ENCODE measurements around the gene ILF3. TPM values are rescaled to one million over a fixed set of nuclear protein-coding genes. Genes with fewer than 3 reads are reported as not detected.

The ILF3 gene
- total and polyA plus RNA-seq, 2 experiments from 2014 or later: 573 to 616 TPM

DNA sequence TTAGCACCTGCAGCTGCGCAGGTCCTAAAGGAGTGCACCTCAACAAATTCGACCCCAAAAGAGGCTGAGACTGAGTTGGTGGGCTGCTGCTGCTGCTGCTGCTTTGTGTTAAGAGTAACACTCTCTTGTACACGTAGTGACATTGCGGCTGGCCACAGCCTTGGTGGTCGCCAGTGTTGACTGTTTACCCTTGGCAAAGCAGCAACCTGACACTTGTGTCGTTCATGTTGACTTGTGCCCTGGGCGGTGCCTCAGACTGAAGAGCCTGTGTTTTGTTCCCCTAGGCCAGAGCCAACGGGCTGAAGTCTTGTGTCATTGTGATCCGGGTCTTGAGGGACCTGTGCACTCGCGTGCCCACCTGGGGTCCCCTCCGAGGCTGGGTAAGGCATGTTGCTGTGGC is 24.7 kb downstream of the ILF3 start:
- no peak overlapping the region for H3K27ac Mint-ChIP-seq
- Histone ChIP-seq H4K20me1 (replicated peaks; ENCODE audit: insufficient read depth) (peaks cover 67% of the 10 kb centered on the region), H3K36me3 (ENCODE audit: insufficient read depth) (peaks cover 89% of the 10 kb centered on the region), H3K27me3 (ENCODE audit: insufficient read depth) (no peaks in the 10 kb centered on the region), H3K27ac (ENCODE audit: low read depth) (no peak overlapping the region), H2AFZ (no peak overlapping the region), H3K4me1 (ENCODE audit: insufficient read depth) (no peaks in the 10 kb centered on the region), H3K79me2 (replicated peaks; ENCODE audit: insufficient read depth) (peaks cover 87% of the 10 kb centered on the region), H3K9me2 (ENCODE audit: insufficient read depth) (no peaks in the 10 kb centered on the region), H3K4me2 (no peak overlapping the region), H3F3A (replicated peaks; ENCODE audit: low read depth) (peaks cover 79% of the 10 kb centered on the region), H3K4me3 (no peak overlapping the region)
- no peaks in the 10 kb centered on the region for H3K4me1 Mint-ChIP-seq
- peaks cover 2% of the 10 kb centered on the region; the same call in 1 of the 3 replicates for H3K9me3 Mint-ChIP-seq
- DNase-seq (ENCODE audit: low spot score): no peak
- ATAC-seq: no peak
- H3K27me3 Mint-ChIP-seq (ENCODE audit: insufficient read depth, low read depth, poor library complexity): peaks cover 27% of the 10 kb centered on the region
- H3K4me3 Mint-ChIP-seq: no peak overlapping the region
- peaks cover 100% of the 10 kb centered on the region for H3K36me3 Mint-ChIP-seq (ENCODE audit: low read depth)
- TF ChIP-seq, protein P1, sequence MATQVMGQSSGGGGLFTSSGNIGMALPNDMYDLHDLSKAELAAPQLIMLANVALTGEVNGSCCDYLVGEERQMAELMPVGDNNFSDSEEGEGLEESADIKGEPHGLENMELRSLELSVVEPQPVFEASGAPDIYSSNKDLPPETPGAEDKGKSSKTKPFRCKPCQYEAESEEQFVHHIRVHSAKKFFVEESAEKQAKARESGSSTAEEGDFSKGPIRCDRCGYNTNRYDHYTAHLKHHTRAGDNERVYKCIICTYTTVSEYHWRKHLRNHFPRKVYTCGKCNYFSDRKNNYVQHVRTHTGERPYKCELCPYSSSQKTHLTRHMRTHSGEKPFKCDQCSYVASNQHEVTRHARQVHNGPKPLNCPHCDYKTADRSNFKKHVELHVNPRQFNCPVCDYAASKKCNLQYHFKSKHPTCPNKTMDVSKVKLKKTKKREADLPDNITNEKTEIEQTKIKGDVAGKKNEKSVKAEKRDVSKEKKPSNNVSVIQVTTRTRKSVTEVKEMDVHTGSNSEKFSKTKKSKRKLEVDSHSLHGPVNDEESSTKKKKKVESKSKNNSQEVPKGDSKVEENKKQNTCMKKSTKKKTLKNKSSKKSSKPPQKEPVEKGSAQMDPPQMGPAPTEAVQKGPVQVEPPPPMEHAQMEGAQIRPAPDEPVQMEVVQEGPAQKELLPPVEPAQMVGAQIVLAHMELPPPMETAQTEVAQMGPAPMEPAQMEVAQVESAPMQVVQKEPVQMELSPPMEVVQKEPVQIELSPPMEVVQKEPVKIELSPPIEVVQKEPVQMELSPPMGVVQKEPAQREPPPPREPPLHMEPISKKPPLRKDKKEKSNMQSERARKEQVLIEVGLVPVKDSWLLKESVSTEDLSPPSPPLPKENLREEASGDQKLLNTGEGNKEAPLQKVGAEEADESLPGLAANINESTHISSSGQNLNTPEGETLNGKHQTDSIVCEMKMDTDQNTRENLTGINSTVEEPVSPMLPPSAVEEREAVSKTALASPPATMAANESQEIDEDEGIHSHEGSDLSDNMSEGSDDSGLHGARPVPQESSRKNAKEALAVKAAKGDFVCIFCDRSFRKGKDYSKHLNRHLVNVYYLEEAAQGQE (IDR thresholded peaks at IDR 0.05; ENCODE audit: unreplicated experiment): no peak
- TF ChIP-seq POLR2AphosphoS5 (IDR thresholded peaks at IDR 0.05; ENCODE audit: low read depth): no peak; the same call in 1 of the 2 replicates
- TF ChIP-seq ZNF331 (CRISPR knock-in tag; IDR thresholded peaks at IDR 0.05; ENCODE audit: low read depth): no peak
- TF ChIP-seq, protein P2, sequence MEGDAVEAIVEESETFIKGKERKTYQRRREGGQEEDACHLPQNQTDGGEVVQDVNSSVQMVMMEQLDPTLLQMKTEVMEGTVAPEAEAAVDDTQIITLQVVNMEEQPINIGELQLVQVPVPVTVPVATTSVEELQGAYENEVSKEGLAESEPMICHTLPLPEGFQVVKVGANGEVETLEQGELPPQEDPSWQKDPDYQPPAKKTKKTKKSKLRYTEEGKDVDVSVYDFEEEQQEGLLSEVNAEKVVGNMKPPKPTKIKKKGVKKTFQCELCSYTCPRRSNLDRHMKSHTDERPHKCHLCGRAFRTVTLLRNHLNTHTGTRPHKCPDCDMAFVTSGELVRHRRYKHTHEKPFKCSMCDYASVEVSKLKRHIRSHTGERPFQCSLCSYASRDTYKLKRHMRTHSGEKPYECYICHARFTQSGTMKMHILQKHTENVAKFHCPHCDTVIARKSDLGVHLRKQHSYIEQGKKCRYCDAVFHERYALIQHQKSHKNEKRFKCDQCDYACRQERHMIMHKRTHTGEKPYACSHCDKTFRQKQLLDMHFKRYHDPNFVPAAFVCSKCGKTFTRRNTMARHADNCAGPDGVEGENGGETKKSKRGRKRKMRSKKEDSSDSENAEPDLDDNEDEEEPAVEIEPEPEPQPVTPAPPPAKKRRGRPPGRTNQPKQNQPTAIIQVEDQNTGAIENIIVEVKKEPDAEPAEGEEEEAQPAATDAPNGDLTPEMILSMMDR (conservative IDR thresholded peaks at IDR 0.05; ENCODE audit: low read depth in 2 of 2): no peak
- no peak for TF ChIP-seq ZNF114 (CRISPR knock-in tag; IDR thresholded peaks at IDR 0.05)
- no peak for TF ChIP-seq CREB1 (CRISPR knock-in tag; IDR thresholded peaks at IDR 0.05; ENCODE audit: low read depth)
- TF ChIP-seq NANOG (IDR thresholded peaks at IDR 0.05; ENCODE audit: borderline replicate concordance): no peak
- TF ChIP-seq, protein P3, sequence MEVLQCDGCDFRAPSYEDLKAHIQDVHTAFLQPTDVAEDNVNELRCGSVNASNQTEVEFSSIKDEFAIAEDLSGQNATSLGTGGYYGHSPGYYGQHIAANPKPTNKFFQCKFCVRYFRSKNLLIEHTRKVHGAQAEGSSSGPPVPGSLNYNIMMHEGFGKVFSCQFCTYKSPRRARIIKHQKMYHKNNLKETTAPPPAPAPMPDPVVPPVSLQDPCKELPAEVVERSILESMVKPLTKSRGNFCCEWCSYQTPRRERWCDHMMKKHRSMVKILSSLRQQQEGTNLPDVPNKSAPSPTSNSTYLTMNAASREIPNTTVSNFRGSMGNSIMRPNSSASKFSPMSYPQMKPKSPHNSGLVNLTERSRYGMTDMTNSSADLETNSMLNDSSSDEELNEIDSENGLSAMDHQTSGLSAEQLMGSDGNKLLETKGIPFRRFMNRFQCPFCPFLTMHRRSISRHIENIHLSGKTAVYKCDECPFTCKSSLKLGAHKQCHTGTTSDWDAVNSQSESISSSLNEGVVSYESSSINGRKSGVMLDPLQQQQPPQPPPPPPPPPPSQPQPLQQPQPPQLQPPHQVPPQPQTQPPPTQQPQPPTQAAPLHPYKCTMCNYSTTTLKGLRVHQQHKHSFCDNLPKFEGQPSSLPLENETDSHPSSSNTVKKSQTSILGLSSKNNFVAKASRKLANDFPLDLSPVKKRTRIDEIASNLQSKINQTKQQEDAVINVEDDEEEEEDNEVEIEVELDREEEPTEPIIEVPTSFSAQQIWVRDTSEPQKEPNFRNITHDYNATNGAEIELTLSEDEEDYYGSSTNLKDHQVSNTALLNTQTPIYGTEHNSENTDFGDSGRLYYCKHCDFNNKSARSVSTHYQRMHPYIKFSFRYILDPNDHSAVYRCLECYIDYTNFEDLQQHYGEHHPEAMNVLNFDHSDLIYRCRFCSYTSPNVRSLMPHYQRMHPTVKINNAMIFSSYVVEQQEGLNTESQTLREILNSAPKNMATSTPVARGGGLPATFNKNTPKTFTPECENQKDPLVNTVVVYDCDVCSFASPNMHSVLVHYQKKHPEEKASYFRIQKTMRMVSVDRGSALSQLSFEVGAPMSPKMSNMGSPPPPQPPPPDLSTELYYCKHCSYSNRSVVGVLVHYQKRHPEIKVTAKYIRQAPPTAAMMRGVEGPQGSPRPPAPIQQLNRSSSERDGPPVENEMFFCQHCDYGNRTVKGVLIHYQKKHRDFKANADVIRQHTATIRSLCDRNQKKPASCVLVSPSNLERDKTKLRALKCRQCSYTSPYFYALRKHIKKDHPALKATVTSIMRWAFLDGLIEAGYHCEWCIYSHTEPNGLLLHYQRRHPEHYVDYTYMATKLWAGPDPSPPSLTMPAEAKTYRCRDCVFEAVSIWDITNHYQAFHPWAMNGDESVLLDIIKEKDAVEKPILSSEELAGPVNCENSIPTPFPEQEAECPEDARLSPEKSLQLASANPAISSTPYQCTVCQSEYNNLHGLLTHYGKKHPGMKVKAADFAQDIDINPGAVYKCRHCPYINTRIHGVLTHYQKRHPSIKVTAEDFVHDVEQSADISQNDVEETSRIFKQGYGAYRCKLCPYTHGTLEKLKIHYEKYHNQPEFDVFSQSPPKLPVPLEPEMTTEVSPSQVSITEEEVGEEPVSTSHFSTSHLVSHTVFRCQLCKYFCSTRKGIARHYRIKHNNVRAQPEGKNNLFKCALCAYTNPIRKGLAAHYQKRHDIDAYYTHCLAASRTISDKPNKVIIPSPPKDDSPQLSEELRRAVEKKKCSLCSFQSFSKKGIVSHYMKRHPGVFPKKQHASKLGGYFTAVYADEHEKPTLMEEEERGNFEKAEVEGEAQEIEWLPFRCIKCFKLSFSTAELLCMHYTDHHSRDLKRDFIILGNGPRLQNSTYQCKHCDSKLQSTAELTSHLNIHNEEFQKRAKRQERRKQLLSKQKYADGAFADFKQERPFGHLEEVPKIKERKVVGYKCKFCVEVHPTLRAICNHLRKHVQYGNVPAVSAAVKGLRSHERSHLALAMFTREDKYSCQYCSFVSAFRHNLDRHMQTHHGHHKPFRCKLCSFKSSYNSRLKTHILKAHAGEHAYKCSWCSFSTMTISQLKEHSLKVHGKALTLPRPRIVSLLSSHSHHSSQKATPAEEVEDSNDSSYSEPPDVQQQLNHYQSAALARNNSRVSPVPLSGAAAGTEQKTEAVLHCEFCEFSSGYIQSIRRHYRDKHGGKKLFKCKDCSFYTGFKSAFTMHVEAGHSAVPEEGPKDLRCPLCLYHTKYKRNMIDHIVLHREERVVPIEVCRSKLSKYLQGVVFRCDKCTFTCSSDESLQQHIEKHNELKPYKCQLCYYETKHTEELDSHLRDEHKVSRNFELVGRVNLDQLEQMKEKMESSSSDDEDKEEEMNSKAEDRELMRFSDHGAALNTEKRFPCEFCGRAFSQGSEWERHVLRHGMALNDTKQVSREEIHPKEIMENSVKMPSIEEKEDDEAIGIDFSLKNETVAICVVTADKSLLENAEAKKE (CRISPR knock-in tag; IDR thresholded peaks at IDR 0.05): no peak
- TF ChIP-seq JUNB (IDR thresholded peaks at IDR 0.05; ENCODE audit: unreplicated experiment): no peak
- TF ChIP-seq, protein P4, sequence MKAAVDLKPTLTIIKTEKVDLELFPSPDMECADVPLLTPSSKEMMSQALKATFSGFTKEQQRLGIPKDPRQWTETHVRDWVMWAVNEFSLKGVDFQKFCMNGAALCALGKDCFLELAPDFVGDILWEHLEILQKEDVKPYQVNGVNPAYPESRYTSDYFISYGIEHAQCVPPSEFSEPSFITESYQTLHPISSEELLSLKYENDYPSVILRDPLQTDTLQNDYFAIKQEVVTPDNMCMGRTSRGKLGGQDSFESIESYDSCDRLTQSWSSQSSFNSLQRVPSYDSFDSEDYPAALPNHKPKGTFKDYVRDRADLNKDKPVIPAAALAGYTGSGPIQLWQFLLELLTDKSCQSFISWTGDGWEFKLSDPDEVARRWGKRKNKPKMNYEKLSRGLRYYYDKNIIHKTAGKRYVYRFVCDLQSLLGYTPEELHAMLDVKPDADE (IDR thresholded peaks at IDR 0.05): no peak
- no peak for TF ChIP-seq EZH2 (IDR thresholded peaks at IDR 0.05; ENCODE audit: low read depth, unreplicated experiment)
- no peak for TF ChIP-seq STAT1 (IDR thresholded peaks at IDR 0.05; ENCODE audit: unreplicated experiment)
- no peak for TF ChIP-seq EZH2phosphoT487 (IDR thresholded peaks at IDR 0.05; ENCODE audit: unreplicated experiment)
